Smooth muscle cell of the coronary artery (primary cell): ENCODE results near the gene TFRC. TPM values are rescaled to one million over a fixed set of nuclear protein-coding genes. Genes with fewer than 3 reads are reported as not detected.

ENCODE experiments used
- total RNA-seq: library from RNA; depleted of rRNA; stranded (reverse); fragments of >200 nt; gene quantifications from 2 replicates; pipeline ENCODE4 v1.2.3, GENCODE V29; 2014; ENCODE audit warnings: low replicate concordance

TFRC gene
- 149 and 543 TPM in 2 replicates for total RNA-seq

DNA sequence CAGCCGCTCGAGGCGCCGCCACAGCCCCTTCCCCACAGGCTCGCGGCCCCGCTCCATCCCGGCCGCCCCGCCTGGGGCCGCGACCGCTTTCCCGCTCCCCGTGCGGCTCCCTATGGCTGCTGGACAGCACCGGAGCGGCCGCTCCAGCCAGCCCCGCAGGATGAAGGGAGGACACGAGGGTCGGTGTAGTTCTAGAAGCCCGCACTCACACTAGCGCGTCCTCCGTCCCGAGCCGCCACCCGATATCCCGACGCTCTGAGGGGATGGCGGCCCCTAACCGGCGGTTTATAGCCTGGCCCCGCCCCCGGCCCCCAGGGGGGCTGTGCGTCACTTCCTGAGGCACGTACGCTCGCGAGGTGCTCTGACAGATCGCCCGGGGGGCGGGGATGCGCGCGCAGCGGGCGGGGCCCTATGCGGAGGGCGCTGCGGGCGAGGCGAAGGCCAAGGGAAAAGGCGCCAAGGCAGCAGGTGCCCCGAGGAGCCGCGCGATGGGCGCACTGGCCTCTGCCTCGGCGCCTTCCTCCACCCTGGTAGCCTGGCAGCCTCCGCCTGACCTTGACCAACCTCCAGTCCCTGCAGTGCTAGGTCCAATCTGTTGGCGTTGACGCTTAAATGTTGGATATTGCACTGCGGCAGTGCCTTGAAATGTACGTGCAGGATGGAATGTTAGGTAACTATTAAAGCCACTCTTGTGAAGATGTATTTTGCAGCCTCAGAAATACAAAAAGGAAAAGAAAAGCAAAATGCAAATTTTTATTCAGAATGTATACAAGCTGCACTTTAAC, at the start of gene TFRC:
TSS of gene TFRC (minus strand) at position 257 of the 785 bp plus-strand sequence. CDS start 4,991 bp downstream, outside the sequence.

Other genes starting within 250 kb of the TFRC start
- gene TNK2, start 173.5 kb downstream of the TFRC start, total RNA-seq, result 6.1 and 11.7 TPM in 2 replicates
- gene ZDHHC19, start 129.3 kb upstream of the TFRC start, total RNA-seq, result not detected in 2 replicates
- not detected in 2 replicates for gene SLC51A, start 134.4 kb upstream of the TFRC start, total RNA-seq
- 79.6 and 210 TPM in 2 replicates for gene PCYT1A, start 205.6 kb upstream of the TFRC start, total RNA-seq
- gene DYNLT2B, start 236.2 kb upstream of the TFRC start, total RNA-seq, result 8.4 and 10.4 TPM in 2 replicates